Liver (tissue), 3 donors: ENCODE data around the gene CCM2.

Source experiments
- GABPA ChIP-seq, 2 donors: IDR thresholded peaks in 1 of 2; conservative IDR thresholded peaks in 1 of 2; 2 replicates each; pipeline ENCODE4 v1.6.1; 2016; ENCODE audit warnings: antibody characterized with exemption in 2 of 2, mild to moderate bottlenecking in 1 of 2, moderate library complexity in 1 of 2
- HNF4G ChIP-seq: IDR thresholded peaks from 2 replicates; pipeline ENCODE4 v1.6.1; 2016; ENCODE audit warnings: antibody characterized with exemption
- TAF1 ChIP-seq: conservative IDR thresholded peaks from 2 replicates; pipeline ENCODE4 v1.6.1; 2016; ENCODE audit warnings: antibody characterized with exemption, mild to moderate bottlenecking
- YY1 ChIP-seq: IDR thresholded peaks from 2 replicates; pipeline ENCODE4 v1.6.1; 2016; ENCODE audit warnings: antibody characterized with exemption, mild to moderate bottlenecking
- TF ChIP-seq, protein P1 (sequence below): fragments of 150-350 bp; IDR thresholded peaks from 2 replicates; pipeline ENCODE4 v1.5.1; 2017; ENCODE audit warnings: improper control_type of control experiment, low read depth, low read length; ENCODE audit not compliant: missing input control
- TF ChIP-seq, protein P2 (sequence below): IDR thresholded peaks from 2 replicates; pipeline ENCODE4 v1.6.1; 2016; ENCODE audit warnings: antibody characterized with exemption
- TF ChIP-seq, protein P3 (sequence below): IDR thresholded peaks from 2 replicates; pipeline ENCODE4 v1.6.1; 2016; ENCODE audit warnings: antibody characterized with exemption
- donor health status: healthy.
- donor health status: healthy.

DNA sequence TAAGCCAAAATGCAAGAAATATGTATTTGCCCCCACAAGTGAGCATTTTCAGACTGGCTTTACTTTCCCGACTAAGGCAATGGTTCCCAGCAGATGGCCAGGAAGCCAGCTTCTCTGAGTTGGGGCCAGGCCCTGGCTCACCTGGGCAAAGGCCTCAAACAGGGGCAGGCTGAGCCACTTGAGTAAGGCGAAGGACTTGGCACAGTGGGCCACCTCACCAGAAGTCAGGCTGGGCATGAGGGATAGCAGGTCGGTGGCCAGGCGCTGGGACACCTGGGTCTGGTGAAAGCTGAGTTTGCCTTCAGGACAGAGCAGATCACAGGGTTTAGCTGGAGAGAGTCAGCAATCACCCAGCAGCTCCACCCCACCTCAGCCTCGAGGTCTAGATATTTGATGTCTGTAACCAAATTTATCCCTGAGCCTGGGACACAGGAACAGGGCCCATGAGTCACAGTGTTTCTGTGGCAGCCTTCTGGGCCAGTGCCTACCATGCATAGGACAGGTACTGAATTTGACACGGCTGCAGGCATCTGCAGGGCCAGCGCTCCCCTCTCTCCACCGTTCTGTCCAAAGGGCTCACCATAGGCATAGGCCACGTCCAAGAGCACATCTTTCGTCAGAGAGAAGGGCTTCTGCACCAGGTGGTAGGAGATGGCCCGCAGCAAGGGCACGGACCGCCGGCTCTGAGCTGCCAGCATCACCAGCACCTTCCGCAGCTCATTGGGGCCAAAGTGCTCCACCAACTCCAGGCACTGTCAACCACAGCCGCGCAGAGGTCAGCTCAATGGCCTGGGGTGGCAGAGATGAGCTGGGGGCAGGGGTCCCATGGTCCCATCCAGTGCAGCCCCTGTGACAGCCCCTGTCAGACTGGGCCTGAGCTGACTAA lies 104.2 kb downstream of the CCM2 start:
- TF ChIP-seq, protein P1, sequence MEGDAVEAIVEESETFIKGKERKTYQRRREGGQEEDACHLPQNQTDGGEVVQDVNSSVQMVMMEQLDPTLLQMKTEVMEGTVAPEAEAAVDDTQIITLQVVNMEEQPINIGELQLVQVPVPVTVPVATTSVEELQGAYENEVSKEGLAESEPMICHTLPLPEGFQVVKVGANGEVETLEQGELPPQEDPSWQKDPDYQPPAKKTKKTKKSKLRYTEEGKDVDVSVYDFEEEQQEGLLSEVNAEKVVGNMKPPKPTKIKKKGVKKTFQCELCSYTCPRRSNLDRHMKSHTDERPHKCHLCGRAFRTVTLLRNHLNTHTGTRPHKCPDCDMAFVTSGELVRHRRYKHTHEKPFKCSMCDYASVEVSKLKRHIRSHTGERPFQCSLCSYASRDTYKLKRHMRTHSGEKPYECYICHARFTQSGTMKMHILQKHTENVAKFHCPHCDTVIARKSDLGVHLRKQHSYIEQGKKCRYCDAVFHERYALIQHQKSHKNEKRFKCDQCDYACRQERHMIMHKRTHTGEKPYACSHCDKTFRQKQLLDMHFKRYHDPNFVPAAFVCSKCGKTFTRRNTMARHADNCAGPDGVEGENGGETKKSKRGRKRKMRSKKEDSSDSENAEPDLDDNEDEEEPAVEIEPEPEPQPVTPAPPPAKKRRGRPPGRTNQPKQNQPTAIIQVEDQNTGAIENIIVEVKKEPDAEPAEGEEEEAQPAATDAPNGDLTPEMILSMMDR: no peak
- TF ChIP-seq TAF1 (no peak), YY1 (no peak), GABPA (IDR thresholded peaks at IDR 0.05 in 1 of 2, conservative IDR thresholded peaks at IDR 0.05 in 1 of 2) (no peak), HNF4G (no peak)
- TF ChIP-seq, protein P2, sequence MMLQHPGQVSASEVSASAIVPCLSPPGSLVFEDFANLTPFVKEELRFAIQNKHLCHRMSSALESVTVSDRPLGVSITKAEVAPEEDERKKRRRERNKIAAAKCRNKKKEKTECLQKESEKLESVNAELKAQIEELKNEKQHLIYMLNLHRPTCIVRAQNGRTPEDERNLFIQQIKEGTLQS: no peak
- TF ChIP-seq, protein P3, sequence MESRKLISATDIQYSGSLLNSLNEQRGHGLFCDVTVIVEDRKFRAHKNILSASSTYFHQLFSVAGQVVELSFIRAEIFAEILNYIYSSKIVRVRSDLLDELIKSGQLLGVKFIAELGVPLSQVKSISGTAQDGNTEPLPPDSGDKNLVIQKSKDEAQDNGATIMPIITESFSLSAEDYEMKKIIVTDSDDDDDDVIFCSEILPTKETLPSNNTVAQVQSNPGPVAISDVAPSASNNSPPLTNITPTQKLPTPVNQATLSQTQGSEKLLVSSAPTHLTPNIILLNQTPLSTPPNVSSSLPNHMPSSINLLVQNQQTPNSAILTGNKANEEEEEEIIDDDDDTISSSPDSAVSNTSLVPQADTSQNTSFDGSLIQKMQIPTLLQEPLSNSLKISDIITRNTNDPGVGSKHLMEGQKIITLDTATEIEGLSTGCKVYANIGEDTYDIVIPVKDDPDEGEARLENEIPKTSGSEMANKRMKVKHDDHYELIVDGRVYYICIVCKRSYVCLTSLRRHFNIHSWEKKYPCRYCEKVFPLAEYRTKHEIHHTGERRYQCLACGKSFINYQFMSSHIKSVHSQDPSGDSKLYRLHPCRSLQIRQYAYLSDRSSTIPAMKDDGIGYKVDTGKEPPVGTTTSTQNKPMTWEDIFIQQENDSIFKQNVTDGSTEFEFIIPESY: no peak
